ENCODE data around the gene CD19.

DNA sequence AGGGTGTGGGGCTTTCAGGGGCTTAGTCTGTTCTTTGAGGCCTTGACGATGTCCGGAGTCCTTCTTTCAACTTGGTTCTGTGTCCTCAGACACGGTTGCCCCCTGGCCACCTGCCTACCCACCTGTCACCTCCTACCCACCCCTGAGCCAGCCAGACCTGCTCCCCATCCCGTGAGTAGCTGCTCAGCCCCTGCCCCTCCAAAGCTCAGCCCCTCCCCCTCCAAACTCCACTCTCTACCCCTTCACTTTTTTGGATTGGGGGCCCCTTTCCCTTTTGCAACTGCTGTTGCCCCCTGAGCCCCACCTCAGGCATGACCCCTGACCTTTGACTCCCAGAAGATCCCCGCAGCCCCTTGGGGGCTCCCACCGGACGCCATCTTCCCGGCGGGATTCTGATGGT lies 54.3 kb downstream of the CD19 start:
- TF ChIP-seq EZH2 (IDR thresholded peaks at IDR 0.05; ENCODE audit: borderline replicate concordance, insufficient read depth, low read length, poor library complexity, severe bottlenecking): no peak
- TF ChIP-seq, protein P1, sequence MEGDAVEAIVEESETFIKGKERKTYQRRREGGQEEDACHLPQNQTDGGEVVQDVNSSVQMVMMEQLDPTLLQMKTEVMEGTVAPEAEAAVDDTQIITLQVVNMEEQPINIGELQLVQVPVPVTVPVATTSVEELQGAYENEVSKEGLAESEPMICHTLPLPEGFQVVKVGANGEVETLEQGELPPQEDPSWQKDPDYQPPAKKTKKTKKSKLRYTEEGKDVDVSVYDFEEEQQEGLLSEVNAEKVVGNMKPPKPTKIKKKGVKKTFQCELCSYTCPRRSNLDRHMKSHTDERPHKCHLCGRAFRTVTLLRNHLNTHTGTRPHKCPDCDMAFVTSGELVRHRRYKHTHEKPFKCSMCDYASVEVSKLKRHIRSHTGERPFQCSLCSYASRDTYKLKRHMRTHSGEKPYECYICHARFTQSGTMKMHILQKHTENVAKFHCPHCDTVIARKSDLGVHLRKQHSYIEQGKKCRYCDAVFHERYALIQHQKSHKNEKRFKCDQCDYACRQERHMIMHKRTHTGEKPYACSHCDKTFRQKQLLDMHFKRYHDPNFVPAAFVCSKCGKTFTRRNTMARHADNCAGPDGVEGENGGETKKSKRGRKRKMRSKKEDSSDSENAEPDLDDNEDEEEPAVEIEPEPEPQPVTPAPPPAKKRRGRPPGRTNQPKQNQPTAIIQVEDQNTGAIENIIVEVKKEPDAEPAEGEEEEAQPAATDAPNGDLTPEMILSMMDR (IDR thresholded peaks at IDR 0.05; ENCODE audit: poor library complexity, severe bottlenecking): no peak

Data from neural cell (in vitro differentiated cells).